ENCODE results near the gene FGFR3. TPM values are rescaled to one million over a fixed set of nuclear protein-coding genes. Genes with fewer than 3 reads are reported as not detected.

FGFR3 gene
- total RNA-seq: 1 to 10 TPM; 1.3 to 3.5 (median 2.6) TPM

GRCh38 chr4:1792832-1793495 lies at the start of gene FGFR3:
FGFR3 (plus strand) TSS chr4:1793293; CDS start chr4:1793935, 642 bp downstream.
- DNase-seq (ENCODE audit: low spot score): no peak
- ATAC-seq (ENCODE audit: low FRiP score): peak; percentile 72
- TF ChIP-seq CTCF (IDR thresholded peaks at IDR 0.05): no peak

DNA sequence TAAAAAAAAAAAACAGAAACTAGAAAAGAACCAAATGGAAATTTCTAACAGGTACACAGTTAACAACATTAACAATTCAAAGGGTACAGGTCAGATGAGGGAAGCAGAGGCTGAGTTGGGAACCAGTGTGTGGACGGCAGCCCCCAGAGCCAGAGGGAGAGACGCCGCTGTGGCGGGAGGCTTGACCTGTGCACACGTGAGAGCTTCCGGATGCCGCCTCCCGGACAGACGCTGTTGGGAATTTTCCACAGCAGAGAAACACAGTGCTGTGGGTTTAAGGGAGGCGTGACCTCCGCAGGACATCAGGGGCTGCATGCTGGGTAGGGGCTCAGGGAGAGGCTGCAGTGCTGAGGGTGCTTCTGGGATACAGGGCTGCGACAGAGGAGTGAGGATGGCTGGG lies 49.5 kb upstream of the FGFR3 start:
- DNase-seq (ENCODE audit: low spot score): no peak
- ATAC-seq (ENCODE audit: low FRiP score): no peak
- no peak for TF ChIP-seq CTCF (IDR thresholded peaks at IDR 0.05)

- ATAC-seq (ENCODE audit: low FRiP score): no peak
- DNase-seq (ENCODE audit: low spot score): no peak
Measured at GRCh38 chr4:1743975-1744374, 49.1 kb upstream of the FGFR3 start.

DNA sequence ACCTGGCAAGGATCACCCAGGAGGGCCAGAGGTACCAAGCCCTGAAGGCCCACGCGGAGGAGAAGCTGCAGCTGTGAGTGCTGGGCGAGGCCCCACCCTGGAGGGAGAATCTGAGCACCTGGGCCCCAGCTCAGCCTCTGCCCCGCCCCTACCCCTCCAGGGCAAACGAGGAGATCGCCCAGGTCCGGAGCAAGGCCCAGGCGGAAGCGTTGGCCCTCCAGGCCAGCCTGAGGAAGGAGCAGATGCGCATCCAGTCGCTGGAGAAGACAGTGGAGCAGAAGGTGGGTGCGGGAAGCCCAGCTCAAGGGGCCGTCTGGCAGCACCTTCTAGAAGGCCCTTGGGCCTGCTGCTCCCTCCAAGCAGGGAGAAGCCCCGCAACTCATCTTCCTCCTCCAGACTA lies 48.5 kb upstream of the FGFR3 start:
- DNase-seq (ENCODE audit: low spot score): no peak
- no peak for ATAC-seq (ENCODE audit: low FRiP score)
- no peak for TF ChIP-seq CTCF (IDR thresholded peaks at IDR 0.05)

More at GRCh38 chr4:1743975-1744374, 49.1 kb upstream of the FGFR3 start:
- no peak for TF ChIP-seq CTCF (IDR thresholded peaks at IDR 0.05)

GRCh38 chr4:1745165-1745564 lies 47.9 kb upstream of the FGFR3 start:
- no peak for TF ChIP-seq CTCF (IDR thresholded peaks at IDR 0.05)
- DNase-seq (ENCODE audit: low spot score): no peak
- no peak for ATAC-seq (ENCODE audit: low FRiP score)

GRCh38 chr4:1745697-1746096 lies 47.4 kb upstream of the FGFR3 start:
- ATAC-seq (ENCODE audit: low FRiP score): no peak
- TF ChIP-seq CTCF (IDR thresholded peaks at IDR 0.05): no peak
- no peak for DNase-seq (ENCODE audit: low spot score)

DNA sequence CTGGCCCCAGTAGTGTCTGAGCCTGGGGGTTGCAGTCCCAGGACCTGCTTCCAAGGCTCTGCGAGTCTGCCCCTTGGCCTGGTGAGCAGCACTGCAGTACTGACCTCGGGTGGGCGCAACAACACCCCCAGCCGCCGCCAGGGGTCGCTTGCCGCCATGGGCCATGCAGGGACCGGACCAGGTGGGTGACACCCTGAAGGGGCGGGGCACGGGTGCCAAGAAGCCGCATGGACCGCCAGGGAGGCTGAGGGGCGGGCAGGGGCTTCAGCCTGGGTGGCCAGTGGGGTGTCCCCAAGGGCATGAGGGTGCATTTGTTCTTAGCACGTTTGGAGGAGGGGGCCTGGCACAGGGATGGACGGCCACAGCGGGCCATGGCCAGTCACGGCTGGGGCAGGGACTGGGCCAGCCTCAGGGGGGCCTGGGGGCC lies 46.8 kb upstream of the FGFR3 start:
- ATAC-seq (ENCODE audit: low FRiP score) (peak; percentile 41), DNase-seq (ENCODE audit: low spot score) (peak; percentile 46)
- peak in 1 of 3 donors; percentile 42 for TF ChIP-seq CTCF (IDR thresholded peaks at IDR 0.05)
